GM23338 (cell line): ENCODE data around the gene FBXL19. TPM values are rescaled to one million over a fixed set of nuclear protein-coding genes. Genes with fewer than 3 reads are reported as not detected.

Source experiments
- ATAC-seq: fragments of 200-7000 bp; cut with Tn5 transposase; 3 replicates; pipeline ENCODE4 v1.9.1; 2020
- DNase-seq: peaks from one replicate; pipeline ENCODE4 v3.0.0-alpha.2; 2015; ENCODE audit warnings: low spot score
- H2AFZ ChIP-seq: fragments of 200-600 bp; sonication (generic); 2 replicates; pipeline ENCODE4 v1.8.0; 2016; ENCODE audit warnings: antibody characterized with exemption, mild to moderate bottlenecking, moderate library complexity
- H3F3A ChIP-seq: fragments of 200-600 bp; sonication (generic); replicated peaks from 2 replicates; pipeline ENCODE4 v1.8.0; 2017; ENCODE audit warnings: antibody characterized with exemption, mixed run types, low read depth
- H3K27ac ChIP-seq: fragments of 200-600 bp; sonication (generic); 2 replicates; pipeline ENCODE4 v1.6.1; 2016; ENCODE audit warnings: low read depth
- H3K27me3 ChIP-seq: fragments of 200-600 bp; sonication (generic); 2 replicates; pipeline ENCODE4 v1.8.0; 2016; ENCODE audit warnings: mild to moderate bottlenecking, mixed run types, moderate library complexity; ENCODE audit not compliant: insufficient read depth
- H3K36me3 ChIP-seq: fragments of 200-600 bp; sonication (generic); 2 replicates; pipeline ENCODE4 v1.8.0; 2016; ENCODE audit warnings: mild to moderate bottlenecking; ENCODE audit not compliant: insufficient read depth
- H3K4me1 ChIP-seq: fragments of 200-600 bp; sonication (generic); 2 replicates; pipeline ENCODE4 v1.8.0; 2016; ENCODE audit warnings: mild to moderate bottlenecking, moderate library complexity; ENCODE audit not compliant: insufficient read depth
- H3K4me2 ChIP-seq: fragments of 200-600 bp; sonication (generic); 2 replicates; pipeline ENCODE4 v1.7.1; 2017; ENCODE audit warnings: mixed run types
- H3K4me3 ChIP-seq: fragments of 200-600 bp; sonication (generic); 2 replicates; pipeline ENCODE4 v1.6.1; 2016; ENCODE audit warnings: mixed run types
- H3K79me2 ChIP-seq: fragments of 200-600 bp; sonication (generic); replicated peaks from 2 replicates; pipeline ENCODE4 v1.8.0; 2017; ENCODE audit warnings: mild to moderate bottlenecking; ENCODE audit not compliant: insufficient read depth
- H3K9me2 ChIP-seq: fragments of 200-600 bp; sonication (generic); 2 replicates; pipeline ENCODE4 v1.8.0; 2017; ENCODE audit not compliant: insufficient read depth
- H4K20me1 ChIP-seq: fragments of 200-600 bp; sonication (generic); replicated peaks from 2 replicates; pipeline ENCODE4 v1.8.0; 2017; ENCODE audit warnings: mild to moderate bottlenecking; ENCODE audit not compliant: insufficient read depth
- H3K27ac Mint-ChIP-seq: 2 replicates; pipeline ENCODE4 v1.8.0; 2020; ENCODE audit warnings: inconsistent platforms, mild to moderate bottlenecking, moderate library complexity, mixed read lengths
- H3K27me3 Mint-ChIP-seq: 3 replicates; pipeline ENCODE4 v1.8.0; 2022; ENCODE audit warnings: low read depth, mild to moderate bottlenecking, moderate library complexity, mixed read lengths, inconsistent platforms; ENCODE audit not compliant: insufficient read depth, poor library complexity
- H3K36me3 Mint-ChIP-seq: 3 replicates; pipeline ENCODE4 v1.8.0; 2021; ENCODE audit warnings: low read depth, mild to moderate bottlenecking, inconsistent platforms, moderate library complexity, mixed read lengths
- H3K4me1 Mint-ChIP-seq: 3 replicates; pipeline ENCODE4 v1.8.0; 2020; ENCODE audit warnings: mild to moderate bottlenecking, inconsistent platforms, mixed read lengths
- H3K4me3 Mint-ChIP-seq: 3 replicates; pipeline ENCODE4 v1.8.0; 2021; ENCODE audit warnings: moderate library complexity, mild to moderate bottlenecking, inconsistent platforms, mixed read lengths
- H3K9me3 Mint-ChIP-seq: 3 replicates; pipeline ENCODE4 v1.8.0; 2020; ENCODE audit warnings: moderate library complexity, mild to moderate bottlenecking, inconsistent platforms, mixed read lengths
- CREB1 ChIP-seq: fragments of 250-450 bp; sonication (Bioruptor Pico); IDR thresholded peaks from 2 replicates; pipeline ENCODE4 v1.5.0; 2020; ENCODE audit warnings: low read depth, mild to moderate bottlenecking, moderate library complexity
- CTCF ChIP-seq, 2 experiments: fragments of 200-600 bp in 1 of 2; sonication (generic) in 1 of 2; conservative IDR thresholded peaks; 2 replicates each; pipeline versions ENCODE4 v1.5.1 to v1.6.1; 2016 to 2017; ENCODE audit warnings: antibody characterized with exemption in 2 of 2, low read depth in 2 of 2, mild to moderate bottlenecking in 2 of 2, moderate library complexity in 1 of 2
- ETS1 ChIP-seq: IDR thresholded peaks from 2 replicates; pipeline ENCODE4 v1.6.1; 2016; ENCODE audit warnings: antibody characterized with exemption
- JUNB ChIP-seq: IDR thresholded peaks from one replicate; pipeline ENCODE4 v1.6.1; 2016; ENCODE audit warnings: antibody characterized with exemption; ENCODE audit not compliant: unreplicated experiment
- POLR2AphosphoS5 ChIP-seq: IDR thresholded peaks from 2 replicates; pipeline ENCODE4 v1.6.1; 2016; ENCODE audit warnings: antibody characterized with exemption, low read depth
- REST ChIP-seq: IDR thresholded peaks from one replicate; pipeline ENCODE4 v1.6.1; 2018; ENCODE audit warnings: antibody characterized with exemption; ENCODE audit not compliant: unreplicated experiment
- ZNF114 ChIP-seq: fragments of 250-450 bp; sonication (Bioruptor Pico); IDR thresholded peaks from 2 replicates; pipeline ENCODE4 v1.5.0; 2020; ENCODE audit warnings: mild to moderate bottlenecking, moderate library complexity
- ZNF331 ChIP-seq: fragments of 250-450 bp; sonication (Bioruptor Pico); IDR thresholded peaks from 2 replicates; pipeline ENCODE4 v1.5.0; 2020; ENCODE audit warnings: low read depth, mild to moderate bottlenecking, moderate library complexity
- polyA plus RNA-seq: library from polyadenylated mRNA; unstranded; fragments of >200 nt; fragmentation: Nextera tagmentation; extraction: Ambion mirVana; gene quantifications from 2 replicates; pipeline ENCODE4 v1.2.1, GENCODE V29; 2016
- total RNA-seq: library from RNA; depleted of rRNA; stranded (reverse); fragments of >200 nt; shearing (Covaris generic); gene quantifications from 2 replicates; pipeline ENCODE4 v1.2.3, GENCODE V29; 2014

FBXL19 gene
- total and polyA plus RNA-seq, 2 experiments from 2014 or later = 12.5 to 71.5 TPM

GRCh38 chr16:30899794-30900193, 23.6 kb upstream of the FBXL19 start (continued):
- TF ChIP-seq REST (no peak), ETS1 (no peak), CREB1 (CRISPR knock-in tag) (no peak), ZNF114 (no peak), CTCF (conservative IDR thresholded peaks at IDR 0.05; ENCODE audit: low read depth in 2 of 2) (no peak)

- H3K27ac ChIP-seq = no peak overlapping the region
- H3K36me3 ChIP-seq = no peaks in the 10 kb centered on the region
- Mint-ChIP-seq H3K27me3 (peaks cover 17% of the 10 kb centered on the region), H3K4me1 (peaks cover 14% of the 10 kb centered on the region), H3K36me3 (no peaks in the 10 kb centered on the region), H3K27ac (no peak overlapping the region), H3K9me3 (no peaks in the 10 kb centered on the region; the same call in 2 of the 3 replicates), H3K4me3 (no peak overlapping the region)
- ATAC-seq = no peak
- peaks cover 7% of the 10 kb centered on the region; the same call in 1 of the 2 replicates for H3K9me2 ChIP-seq
- peaks cover 20% of the 10 kb centered on the region for H3F3A ChIP-seq
- no peaks in the 10 kb centered on the region for H4K20me1 ChIP-seq
- no peak overlapping the region for H2AFZ ChIP-seq
- no peak overlapping the region for H3K4me2 ChIP-seq
- H3K27me3 ChIP-seq = peaks cover 18% of the 10 kb centered on the region
- no peaks in the 10 kb centered on the region for H3K79me2 ChIP-seq
- no peak overlapping the region for H3K4me3 ChIP-seq
- H3K4me1 ChIP-seq = peaks cover 13% of the 10 kb centered on the region
- no peak for DNase-seq
- no peak for TF ChIP-seq ZNF331 (CRISPR knock-in tag)
- no peak for TF ChIP-seq POLR2AphosphoS5
- no peak for TF ChIP-seq JUNB
- no peak for TF ChIP-seq ETS1
- no peak for TF ChIP-seq REST
- TF ChIP-seq ZNF114 = no peak
These were observed 22.8 kb upstream of the FBXL19 start for GRCh38 chr16:30900588-30900987.
